ENCODE measurements around the gene MCTP1.
"Not testable (repeated sequence)": the region's sequence is repeated elsewhere in the genome, so short reads cannot be mapped to it uniquely, and the experiment has no call there.

MCTP1 gene

DNA sequence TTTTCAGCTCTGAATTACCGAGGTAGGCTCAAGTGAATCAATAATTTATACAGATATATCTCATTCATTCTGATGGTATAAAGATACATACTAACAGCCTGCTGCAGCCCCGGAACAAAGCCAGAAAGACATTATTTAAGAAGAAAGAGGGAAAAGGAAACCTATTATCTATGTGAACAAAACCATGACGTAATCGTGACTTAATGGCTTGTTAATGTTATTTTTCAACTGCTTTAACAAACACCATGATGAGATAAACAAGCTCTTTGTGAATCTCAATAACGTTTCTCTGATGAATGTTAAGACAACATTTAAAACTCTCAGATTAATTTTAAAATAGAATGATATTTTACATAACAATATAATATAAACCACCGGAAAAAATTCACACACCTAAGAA, 429.4 kb downstream of the MCTP1 start:
- DNase-seq = no peak

DNA sequence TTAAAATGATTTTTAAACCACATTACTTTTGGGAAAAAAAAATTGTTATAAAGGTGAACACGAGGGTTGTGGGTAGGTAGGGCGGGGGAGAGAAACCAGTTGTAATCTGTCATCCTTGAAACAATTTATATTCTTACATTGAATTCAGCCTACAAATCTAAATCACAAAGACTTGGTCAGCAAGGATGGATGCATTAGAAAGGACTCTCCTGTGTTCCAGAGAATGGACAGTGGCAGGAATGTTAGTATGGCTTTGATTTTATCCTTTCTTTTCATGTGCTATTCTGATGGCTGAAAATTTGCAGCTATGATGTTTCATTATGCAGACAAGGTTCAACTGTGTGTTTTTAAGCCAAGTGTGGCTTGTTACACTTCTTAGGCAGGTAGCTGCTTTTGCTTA, 431.8 kb downstream of the MCTP1 start:
- DNase-seq = no peak

DNA sequence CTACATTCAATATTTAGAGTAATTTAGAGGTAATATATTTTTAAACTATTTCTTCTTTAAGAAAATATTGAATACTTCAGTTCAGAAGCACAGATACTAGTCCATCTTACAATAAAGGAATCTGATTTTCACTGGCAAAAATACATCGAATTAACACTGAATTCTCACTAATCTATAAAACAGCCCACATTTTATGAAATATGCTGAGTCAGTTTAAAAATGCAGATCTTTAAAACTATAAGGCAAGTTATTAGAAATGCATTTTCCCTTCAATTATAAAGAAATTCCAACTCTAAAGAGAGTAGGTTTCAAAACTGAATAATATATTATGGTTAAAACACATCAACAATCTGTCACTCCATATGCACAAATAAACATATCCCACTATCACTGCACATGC, 433.9 kb downstream of the MCTP1 start:
- DNase-seq = no peak

DNA sequence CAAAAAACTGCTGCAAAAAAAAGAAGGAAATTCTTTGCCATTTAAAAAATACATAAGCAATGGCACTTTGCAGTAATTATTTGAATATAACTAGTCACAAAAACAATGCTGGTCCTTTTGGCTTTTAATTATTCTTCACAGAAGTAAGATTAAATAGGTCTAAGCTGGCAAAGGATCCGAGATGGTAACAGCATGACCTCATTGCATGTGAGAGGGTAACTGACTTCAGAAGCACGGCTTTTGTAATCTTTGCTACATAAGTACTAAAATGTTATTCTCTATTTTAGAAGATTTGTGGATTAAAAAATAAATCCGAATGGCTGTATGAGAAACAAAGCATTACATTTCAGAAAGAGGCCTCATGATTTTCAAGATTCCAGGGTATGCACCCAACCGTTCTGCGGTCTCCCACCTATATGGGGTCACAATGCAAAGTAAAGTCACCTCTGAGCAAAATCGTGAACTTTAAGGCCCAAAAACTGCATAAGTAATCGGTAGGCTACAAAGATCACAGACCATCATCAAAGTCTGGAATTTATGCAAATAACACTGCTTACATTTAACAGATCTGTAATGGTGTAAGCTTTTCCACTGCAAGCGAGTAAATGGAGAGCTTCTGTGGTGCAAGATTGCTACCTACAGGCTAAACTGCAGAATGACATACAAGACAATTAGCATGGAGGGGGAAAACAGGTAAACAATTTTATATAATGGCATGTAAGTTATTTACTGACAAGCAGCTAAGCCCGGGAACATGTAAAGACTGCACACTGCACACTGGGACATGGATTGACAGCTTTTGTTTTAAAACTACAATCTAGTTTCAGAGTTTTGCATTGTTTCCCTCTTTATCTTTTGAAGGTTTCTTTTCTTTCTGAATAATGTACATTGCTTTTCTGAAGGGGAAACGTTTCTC, 434.8 kb downstream of the MCTP1 start:
- peak; percentile 15 for DNase-seq

DNA sequence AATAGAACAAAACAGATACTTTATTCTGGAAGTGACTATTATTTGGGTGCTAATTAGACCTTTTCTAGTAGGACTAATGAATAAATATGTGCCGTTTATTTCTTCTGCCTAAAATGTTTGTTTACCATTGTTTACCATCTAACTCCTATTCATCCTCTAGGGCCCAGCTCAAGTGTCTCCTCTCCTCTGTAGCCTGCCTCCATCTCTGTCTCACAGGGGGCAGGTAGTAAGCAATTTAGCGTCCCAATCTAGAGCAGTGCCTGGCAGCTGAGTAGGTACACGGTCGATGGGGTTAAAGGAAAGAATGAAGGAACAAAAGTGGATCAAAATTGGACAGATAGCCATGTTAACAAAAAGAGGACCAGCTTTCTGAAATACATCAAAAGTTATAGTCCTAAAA, 435.6 kb downstream of the MCTP1 start:
- no peak for DNase-seq

DNA sequence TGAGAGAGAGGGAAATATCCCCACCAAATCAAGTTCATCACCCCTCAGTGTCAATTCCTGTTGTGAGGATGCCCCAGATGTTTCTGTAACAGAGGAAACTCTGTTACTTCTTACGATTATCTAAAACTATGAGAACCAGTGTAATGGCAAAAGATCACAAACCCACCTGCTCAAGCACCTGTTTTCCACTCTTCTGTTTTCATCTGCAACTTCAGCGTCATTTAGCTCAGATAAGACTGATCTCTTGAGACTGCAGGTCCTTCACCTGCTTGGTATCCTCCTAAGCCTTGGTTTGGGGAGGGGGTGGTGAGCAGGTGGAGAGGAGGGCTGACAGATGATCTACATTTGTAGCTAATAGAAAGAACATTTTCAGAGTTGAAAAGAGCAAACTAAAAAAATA, 437.2 kb downstream of the MCTP1 start:
- no peak for DNase-seq

DNA sequence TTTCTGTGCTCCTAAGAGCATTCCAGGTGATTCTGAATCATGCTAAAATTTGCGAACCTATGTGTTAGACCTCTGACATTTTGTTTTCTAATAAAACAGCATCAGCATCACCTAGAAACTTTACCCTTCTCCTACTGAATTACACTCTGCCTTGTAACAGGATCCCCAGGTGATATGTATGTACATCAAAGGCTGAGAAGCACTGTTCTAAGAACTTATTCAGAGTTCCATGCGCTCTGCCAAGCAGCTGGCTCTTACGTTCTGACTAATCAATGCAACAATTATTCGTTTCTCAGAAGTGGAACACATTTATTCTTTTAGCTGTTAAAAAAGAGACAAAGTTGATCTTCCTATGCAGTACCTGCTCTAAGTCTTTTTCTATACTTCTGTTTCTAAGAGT, 437.9 kb downstream of the MCTP1 start:
- no peak for DNase-seq

DNA sequence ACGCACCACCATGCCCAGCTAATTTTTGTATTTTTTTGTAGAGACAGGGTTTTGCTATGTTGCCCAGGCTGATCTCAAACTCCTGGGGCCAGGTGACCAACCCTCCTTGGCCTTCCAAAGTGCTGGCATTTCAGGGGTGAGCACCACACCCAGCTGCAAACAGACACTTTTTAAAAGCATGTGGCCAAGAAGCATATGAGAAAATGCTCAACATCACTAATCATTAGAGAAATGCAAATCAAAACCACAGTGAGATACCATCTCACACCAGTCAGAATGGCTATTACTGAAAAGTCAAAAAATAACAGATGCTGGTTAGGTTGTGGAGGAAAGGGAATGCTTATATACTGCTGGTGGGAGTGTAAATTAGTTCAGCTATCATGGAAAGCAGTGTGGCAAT, 439.2 kb downstream of the MCTP1 start:
- DNase-seq = not testable (repeated sequence)

DNA sequence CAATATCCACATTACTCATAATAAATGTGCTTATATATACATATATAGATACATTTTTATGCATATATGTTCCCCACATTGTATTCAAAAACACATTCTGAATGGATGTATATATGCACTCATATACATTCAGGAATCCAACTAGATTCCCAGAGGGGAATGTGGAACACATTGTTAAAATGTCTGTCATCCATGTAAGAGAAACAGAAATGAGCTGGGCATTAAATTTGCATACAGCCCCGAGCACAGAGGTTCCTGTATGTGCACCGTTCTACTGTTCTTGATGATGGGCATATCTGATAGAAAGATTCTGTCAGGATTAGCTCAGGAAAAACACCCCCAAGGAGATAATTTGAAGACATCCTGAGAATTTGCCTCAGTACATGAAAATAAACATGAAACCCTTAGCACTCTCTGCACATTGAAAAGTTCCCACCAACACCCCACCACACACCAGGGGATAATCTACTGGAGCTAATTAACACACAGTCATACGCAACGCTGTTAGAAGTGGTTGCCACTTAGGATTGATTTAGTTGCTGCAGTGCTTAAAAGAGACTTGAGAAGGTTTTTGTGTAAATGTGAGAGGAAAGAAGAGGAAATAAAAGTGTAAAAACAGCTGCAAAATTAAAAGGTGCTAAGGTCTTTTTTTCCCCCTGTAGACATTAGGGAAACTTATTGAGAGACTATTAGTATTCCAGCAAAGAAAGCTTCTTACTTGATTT, 443.1 kb downstream of the MCTP1 start:
- no peak for DNase-seq

DNA sequence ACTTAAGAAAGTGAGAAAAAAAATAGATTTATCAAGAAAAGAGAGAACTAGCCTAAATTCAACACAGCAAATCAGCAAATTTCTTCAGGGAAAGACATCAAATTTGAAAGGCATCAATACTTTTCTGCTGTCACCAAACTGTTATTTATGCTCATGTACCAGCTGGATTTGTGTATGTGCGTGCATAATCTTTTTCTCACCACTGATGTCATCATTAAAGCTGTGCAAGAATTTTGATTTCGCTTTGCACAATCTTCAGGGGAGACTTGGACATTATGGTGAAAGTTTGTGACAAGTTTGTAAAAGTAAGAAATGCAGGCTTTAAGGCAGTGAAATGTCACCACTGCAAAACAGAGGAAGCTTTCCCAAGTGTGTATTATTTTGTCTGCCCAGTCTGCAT, 451.0 kb downstream of the MCTP1 start:
- no peak for DNase-seq

DNA sequence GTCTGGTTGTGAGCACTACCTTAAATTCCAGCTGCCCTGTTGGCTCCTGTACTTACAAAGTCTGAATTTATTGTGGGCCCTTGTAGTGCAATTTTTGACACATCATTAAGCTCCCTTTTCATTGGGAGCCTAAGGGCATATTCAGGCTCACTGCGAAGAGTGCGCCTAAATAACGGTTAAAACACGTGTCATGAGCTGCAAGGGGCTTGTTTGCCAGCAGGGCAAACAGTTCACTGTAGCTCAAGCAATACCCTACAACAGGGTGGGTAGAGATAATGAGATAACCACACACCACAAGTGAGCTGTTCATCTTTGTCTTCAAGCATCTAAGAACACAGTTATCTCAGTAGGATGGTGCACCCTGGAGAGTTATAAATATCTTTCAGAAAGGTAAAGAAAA, 452.2 kb downstream of the MCTP1 start:
- no peak for DNase-seq

DNA sequence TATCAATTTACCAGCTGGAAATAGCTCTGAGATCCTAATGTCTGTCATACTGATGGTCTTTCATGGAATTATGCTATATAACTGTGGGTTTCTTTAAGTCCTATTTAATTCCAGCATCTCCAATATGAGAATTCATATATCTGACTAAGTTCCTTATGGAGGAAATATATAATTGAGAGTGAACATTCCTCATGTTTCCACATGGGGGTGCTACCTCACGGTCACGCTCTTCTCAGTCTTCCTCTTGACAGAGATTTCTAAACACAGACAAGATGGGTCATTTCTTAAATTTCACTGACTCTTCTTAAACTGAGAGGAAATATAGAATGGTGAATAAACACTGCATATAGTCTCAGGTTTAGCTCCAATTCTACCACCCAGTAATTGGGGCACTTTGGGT, 454.4 kb downstream of the MCTP1 start:
- DNase-seq = no peak

DNA sequence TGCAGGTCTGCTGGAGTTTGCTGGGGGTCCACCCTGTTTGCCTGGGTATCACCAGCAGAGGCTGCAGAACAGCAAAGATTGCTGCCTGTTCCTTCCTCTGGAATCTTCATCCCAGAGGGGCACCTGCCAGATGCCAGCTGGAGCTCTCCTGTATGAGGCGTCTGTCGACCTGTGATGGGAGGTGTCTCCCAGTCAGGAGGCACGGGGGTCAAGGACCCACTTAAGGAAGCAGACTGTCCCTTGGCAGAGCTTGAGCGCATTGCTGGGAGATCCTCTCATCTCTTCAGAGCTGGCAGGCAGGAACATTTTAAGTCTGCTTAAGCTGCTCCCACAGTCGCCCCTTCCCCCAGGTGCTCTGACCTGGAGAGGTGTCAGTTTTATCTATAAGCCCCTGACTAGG, 456.7 kb downstream of the MCTP1 start:
- DNase-seq = not testable (repeated sequence)

DNA sequence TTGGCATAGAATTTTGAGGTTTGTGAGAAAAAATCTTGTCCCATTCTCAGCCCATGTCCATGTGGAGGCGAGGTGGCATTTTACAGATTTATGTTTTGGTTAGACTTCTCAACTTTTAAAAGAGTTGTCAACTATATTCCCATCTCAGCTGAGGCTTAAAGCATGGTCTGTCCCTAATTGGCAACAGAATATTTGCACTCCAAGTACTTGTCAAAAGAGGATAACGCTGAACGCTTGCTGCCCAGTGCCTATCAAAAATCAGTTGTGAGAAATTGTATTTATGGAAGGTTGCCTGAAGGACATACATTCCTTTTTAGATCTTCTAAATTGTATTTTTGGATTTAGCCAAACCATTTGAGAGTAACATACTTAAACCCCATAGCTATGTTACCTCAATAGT, 464.4 kb downstream of the MCTP1 start:
- DNase-seq = no peak

DNA sequence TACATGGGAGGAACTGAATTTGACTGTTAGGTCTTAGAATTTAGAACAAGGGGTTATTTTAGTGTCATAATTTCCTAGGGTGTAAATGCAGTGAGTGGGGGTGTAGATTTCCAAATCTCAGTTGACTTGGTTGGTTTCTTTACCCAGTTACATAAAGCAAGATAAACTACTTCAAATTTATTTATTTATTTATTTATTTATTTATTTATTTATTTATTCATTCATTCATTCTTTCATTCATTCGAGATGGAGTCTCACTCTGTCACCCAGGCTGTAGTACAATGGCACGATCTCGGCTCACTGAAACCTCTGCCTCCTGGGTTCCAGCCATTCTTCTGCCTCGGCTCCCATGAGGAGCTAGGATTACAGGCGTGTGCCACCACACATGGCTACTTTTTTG, 466.0 kb downstream of the MCTP1 start:
- no peak for DNase-seq

DNA sequence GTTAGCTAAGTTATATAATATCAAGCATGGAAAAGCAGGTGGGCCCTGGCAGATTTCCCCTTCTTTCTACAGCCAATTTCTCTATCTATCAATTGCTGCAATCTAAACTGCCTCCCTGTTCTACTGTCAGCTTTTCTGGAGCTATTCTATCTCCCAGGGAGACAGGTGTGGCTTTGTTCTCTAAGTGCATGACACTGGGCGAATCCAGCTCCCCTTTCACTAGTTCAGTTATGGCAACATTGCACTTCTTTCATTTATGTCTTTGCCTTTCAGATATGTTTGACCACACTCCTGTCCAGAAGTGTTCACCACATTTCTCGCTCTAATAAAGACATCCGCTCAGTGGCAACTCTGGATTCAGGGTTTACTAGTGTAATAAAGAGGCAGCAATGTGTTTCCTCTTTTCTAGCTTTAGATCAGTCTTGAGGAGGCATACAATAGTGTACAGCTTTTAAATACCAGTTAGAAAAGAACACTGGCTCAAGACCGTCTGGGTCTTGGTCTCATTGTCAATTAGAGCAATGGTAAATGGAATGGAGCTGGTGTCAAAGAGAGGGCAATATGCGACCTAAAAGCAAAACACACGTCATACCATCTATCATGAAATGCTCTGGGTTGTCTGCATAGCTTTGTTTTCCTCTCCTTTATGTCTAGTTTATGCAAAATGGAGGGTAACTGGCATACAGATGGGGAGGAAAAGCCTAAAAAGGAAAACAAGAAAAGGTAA, 469.4 kb downstream of the MCTP1 start:
- no peak for DNase-seq

DNA sequence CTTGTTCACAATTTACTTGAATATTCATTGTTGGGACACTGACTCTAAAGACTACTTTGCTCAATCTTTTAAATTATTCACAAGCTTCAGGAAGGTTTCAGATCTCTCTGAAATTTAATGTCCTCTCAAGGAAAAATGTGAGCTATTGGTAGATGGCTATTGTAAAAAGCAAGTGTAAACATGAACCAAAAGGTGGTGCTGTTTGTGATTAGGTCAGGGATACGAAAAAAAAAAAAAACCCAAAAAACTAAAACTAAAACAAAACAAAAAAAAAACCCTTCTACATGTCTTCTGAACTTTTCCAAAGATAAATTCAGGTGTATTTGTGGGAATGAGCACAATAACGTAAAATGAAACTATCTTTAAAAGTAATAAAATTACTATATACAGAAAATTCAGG, 472.7 kb downstream of the MCTP1 start:
- no peak for DNase-seq

DNA sequence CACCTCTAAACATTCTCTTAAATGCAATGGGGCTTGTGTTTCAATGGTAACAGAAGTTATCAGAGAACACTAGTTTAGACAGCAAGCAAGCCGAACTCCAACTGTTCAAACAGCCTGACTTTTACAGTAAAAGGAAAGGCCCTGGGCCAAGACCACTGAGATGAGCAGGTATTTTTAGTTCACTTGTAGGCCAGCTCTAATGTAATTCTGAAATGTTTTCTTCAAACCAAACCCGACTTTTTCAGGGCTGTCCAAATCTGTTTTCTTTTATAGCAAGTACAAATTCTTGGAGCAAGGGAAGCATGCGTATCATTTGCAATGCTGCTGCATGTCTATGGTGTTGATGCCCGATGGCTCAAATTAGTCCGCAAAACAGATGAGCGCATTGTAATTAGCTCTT, 473.6 kb downstream of the MCTP1 start:
- no peak for DNase-seq

DNA sequence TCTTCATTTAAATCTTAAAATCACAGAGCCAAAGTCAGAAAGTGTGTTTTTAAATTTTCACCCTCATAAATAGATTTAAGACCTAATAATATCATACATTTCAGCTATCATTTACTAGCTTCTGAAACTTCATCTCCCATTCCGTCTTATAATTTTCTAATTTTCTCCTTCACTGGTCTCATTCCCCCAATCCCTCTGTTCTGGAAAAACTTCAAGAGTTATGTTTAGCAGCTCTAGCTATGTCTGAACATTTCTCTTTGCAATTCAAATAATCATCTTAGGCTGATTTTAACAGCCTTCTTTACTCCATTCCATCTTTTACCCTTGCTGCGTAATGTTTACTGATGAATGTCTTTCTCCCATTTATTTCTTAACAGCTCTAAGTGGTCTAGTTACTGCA, 474.0 kb downstream of the MCTP1 start:
- DNase-seq = no peak

DNA sequence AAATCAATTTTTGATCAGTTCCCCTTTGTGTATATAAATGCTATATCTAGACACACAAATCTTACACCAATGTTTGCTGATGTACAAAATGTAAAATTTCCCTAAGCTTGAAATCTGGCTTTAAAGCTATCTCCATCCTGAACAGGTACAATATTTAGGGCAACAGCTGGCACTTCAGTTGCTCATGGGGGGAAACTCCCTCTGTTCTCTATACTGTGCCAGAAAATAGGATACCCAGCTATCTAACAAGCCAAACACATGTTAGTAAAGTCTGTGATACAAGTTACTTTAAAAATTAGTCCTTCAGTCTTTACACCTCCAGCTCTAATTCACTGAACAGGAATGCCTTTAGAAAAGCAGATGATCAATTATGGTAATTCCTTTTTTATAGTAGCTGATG, 474.6 kb downstream of the MCTP1 start:
- DNase-seq = no peak

DNA sequence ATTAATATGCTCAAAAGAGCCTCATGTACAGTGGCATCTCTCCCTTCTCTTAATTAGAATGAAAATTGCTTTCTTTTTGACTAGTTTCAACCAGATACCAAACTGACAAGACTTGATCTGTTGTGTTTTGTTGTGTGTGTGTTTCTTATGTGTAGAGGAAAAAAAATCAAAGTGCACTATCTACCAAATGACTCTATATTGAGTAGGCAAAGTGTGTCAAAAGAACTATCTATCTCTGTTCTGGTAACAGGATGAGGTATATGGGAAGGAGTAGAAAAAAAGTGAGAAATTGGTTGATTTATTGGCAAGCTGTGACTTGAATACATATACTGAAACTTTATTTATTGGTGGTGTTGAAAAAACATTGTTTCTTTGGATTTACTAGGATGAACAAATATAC, 476.4 kb downstream of the MCTP1 start:
- no peak for DNase-seq

DNA sequence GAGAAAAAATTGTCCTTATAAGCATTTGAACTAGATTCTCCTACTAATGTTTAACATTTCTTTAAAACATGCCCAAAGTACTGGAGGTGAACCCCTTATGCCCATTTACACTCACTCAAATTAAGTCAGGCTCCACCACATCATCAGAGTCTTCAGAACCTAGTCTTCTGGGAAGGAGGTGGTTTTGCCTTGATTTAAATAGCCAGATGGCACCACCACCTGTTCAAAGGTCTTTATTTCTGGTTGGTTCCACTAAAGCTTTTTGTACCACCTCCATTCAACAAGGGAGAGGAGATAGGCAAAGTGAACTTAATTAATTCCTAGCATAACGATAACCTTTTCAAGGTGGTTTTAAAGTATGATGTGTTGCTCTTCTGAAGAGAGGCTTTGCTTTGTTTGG, 476.9 kb downstream of the MCTP1 start:
- DNase-seq = no peak

DNA sequence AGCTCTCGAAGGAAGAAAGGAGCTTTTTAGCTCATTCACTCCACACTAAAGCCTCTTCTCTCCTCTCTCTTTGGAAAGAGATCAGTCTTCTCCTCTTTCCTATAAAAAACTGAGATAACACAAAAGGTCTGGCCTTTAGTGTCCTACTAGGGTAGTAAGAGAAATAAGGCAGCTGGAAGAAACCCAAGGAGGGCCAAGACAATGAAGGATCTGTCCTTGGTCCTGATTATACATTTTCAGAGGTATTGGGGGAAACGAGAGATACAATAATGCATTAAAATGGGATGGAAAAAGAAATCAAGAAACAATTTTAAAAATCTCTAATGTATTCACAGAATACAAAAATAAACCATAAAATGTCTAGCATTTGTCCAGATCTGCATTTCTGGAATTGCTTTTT, 482.4 kb downstream of the MCTP1 start:
- DNase-seq = no peak

DNA sequence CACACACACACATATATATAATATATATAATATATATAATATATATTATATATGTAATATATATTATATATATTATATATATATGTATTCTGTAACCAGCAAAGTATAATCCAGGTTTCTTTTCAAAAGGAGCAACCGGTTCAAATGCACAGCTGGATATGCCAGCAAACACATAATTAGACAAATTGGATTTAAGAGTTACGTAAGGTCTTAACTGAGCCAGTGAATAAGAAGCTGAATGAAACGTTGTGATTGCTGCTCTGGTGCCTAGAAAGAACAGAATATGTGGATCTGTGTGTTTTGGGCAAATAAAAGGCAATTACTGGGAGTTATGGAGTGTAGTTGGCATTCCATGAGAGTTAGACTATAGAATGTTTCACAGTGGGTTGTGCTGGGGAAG, 488.3 kb downstream of the MCTP1 start:
- no peak for DNase-seq
